Prostate gland (tissue), 2 donors: Measurements from ENCODE around the gene EIF6. TPM values are rescaled to one million over a fixed set of nuclear protein-coding genes. Genes with fewer than 3 reads are reported as not detected.

Source experiments
- DNase-seq: peaks from one replicate; pipeline ENCODE4 v3.0.0-alpha.2; 2019; ENCODE audit warnings: low spot score
- H3K27ac ChIP-seq, 2 donors: fragments of 200-600 bp; sonication (generic); 2 replicates each; pipeline ENCODE4 v1.5.1; 2017 to 2019
- H3K27me3 ChIP-seq: fragments of 200-600 bp; sonication (generic); replicated peaks from 2 replicates; pipeline ENCODE4 v1.5.1; 2019; ENCODE audit not compliant: insufficient read depth
- H3K36me3 ChIP-seq, 2 donors: fragments of 200-600 bp; sonication (generic); 1 replicate in 1 of 2; 2 replicates in 1 of 2; pipeline versions ENCODE4 v1.5.1 to v1.8.1; 2017 to 2019
- H3K4me1 ChIP-seq: fragments of 200-600 bp; sonication (generic); replicated peaks from 2 replicates; pipeline ENCODE4 v1.5.1; 2019
- H3K4me3 ChIP-seq, 2 donors: fragments of 200-600 bp; sonication (generic); 2 replicates each; pipeline ENCODE4 v1.5.1; 2017 to 2019
- H3K9me3 ChIP-seq: fragments of 200-600 bp; sonication (generic); 2 replicates; pipeline ENCODE4 v1.5.1; 2017
- POLR2A ChIP-seq: fragments of 450-650 bp; IDR thresholded peaks from one replicate; pipeline ENCODE4 v1.6.1; 2016; ENCODE audit warnings: antibody characterized with exemption, mild to moderate bottlenecking
- POLR2AphosphoS5 ChIP-seq: sonication (generic); formaldehyde crosslinking; IDR thresholded peaks from one replicate; pipeline ENCODE4 v1.6.1; 2017; ENCODE audit warnings: antibody characterized with exemption
- WGBS: methylation state at CpG from one replicate; pipeline ENCODE4 v1.1.5; 2018; 5-methylcytosine and 5-hydroxymethylcytosine counted together
- intact Hi-C: fragments of 100-400 bp; cut with DNase I; formaldehyde crosslinking; loops from one replicate; pipeline ENCODE4 v1.14.2; 2022
- total RNA-seq, 2 donors: library from RNA; depleted of rRNA; stranded (reverse); fragments of >200 nt; gene quantifications; one replicate each; pipeline ENCODE4 v1.1.0, GENCODE V29; 2016
- TF ChIP-seq, protein P1 (sequence below), 4 experiments: fragments of 200-600 bp in 2 of 4; fragments of 450-650 bp in 2 of 4; sonication (generic) in 2 of 4; IDR thresholded peaks; 1 replicate in 3 of 4; 2 replicates in 1 of 4; pipeline ENCODE4 v1.5.1; 2016 to 2019; ENCODE audit warnings: antibody characterized with exemption in 4 of 4, mild to moderate bottlenecking in 2 of 4, moderate library complexity in 2 of 4

Gene EIF6
- total RNA-seq, 2 donors from 2014 or later, result 78.2 to 93.9 TPM

DNA sequence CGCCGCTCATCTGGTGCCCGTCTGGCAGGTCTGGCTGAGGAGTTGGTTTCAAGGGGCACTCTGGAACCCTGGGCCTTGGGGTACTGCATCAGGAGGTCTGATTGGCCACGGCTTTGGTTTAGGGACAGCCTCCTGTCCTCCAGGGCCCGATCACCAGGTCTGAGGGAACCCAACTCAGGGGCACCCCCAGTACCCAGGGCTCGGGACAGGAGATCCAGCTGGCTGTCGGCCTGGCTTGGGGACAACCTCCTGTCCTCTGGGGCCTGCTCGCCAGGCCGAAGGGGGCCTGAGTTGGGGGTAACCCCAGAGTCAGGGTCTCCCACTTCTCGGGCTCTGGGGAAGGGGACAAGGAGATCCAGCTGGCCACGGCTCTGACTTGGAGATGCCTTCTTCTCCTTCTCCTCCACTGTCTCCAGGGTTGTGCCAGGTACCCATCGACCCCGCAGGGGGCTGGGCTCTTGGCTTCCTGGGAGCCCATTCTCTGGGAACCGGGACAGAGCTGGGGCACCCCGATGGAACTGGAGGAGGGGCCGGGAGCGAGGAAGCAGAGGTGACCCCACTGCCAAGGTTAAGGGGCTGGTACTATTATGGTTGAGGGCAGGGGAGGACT is 2.4 kb upstream of the EIF6 start:
- Histone ChIP-seq H3K4me3 (no peak overlapping the region), H3K4me1 (no peaks in the 10 kb centered on the region), H3K9me3 (no peaks in the 10 kb centered on the region), H3K36me3 (no peaks in the 10 kb centered on the region), H3K27me3 (no peaks in the 10 kb centered on the region), H3K27ac (no peak overlapping the region)
- WGBS, result 94% methylated on average over 13 of the region's 17 CpGs
- TF ChIP-seq, protein P1, sequence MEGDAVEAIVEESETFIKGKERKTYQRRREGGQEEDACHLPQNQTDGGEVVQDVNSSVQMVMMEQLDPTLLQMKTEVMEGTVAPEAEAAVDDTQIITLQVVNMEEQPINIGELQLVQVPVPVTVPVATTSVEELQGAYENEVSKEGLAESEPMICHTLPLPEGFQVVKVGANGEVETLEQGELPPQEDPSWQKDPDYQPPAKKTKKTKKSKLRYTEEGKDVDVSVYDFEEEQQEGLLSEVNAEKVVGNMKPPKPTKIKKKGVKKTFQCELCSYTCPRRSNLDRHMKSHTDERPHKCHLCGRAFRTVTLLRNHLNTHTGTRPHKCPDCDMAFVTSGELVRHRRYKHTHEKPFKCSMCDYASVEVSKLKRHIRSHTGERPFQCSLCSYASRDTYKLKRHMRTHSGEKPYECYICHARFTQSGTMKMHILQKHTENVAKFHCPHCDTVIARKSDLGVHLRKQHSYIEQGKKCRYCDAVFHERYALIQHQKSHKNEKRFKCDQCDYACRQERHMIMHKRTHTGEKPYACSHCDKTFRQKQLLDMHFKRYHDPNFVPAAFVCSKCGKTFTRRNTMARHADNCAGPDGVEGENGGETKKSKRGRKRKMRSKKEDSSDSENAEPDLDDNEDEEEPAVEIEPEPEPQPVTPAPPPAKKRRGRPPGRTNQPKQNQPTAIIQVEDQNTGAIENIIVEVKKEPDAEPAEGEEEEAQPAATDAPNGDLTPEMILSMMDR (IDR thresholded peaks at IDR 0.05), result no peak
- TF ChIP-seq POLR2A, result no peak
- intact Hi-C loops, result no loop called here
- no peak for DNase-seq

DNA sequence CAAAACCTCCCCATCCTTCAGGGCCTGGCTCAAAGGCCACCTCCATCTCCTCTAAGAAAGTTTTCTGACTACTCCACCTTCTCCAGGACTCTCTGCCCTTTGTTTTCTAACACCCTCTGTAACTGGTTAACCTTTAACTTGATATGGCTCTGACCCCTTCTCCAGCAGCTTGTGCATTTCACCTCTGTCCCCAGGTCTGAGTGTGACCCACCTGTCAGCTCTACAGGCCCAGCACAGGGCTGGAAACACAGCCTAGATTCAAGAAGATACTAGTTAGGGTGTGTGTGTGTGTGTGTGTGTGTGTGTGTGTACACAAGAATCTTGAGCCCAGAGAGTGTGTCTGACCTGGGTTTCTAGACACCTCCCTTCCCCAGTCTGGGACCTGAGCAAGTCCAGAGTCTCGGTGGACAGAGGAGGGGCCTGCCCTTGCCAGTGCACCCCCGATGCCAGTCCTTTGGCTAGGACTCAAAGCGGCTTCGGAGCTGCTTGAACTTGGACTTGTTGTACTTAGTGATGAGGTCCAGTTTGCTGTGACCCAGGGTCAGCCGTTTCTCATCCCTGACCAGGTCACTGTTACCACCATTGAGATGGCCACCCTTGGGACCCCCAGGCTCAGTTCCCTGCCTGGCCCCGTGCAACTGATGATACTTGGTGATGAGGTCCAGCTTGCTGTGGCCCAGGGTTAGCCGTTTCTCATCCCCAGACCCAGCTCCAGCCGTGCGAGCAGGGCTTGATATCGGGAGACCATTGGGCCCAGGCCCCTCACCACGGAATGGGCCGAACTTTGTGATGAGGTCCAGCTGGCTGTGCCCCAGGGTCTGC is 1.7 kb upstream of the EIF6 start:
- 88% methylated on average over 9 of the region's 12 CpGs for WGBS
- Histone ChIP-seq H3K9me3 (no peaks in the 10 kb centered on the region), H3K36me3 (no peaks in the 10 kb centered on the region), H3K4me3 (no peak overlapping the region), H3K27ac (no peak overlapping the region), H3K4me1 (no peaks in the 10 kb centered on the region), H3K27me3 (no peaks in the 10 kb centered on the region)
- intact Hi-C loops, result no loop called here
- DNase-seq, result no peak
- TF ChIP-seq POLR2A (no peak), POLR2AphosphoS5 (no peak)
- TF ChIP-seq, protein P1 (IDR thresholded peaks at IDR 0.05), result no peak

DNA sequence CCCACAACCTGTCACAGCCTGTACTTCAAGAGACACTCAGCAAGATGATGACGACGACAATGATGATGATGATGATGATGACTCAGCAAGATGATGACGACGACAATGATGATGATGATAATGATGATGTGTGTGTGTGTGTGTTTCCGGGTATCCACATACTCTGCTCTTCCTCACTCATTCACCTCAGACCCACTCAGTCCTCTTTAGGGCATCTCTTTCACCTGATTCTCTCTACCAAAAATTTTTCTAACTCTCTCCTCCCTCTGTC is 1.2 kb upstream of the EIF6 start:
- Histone ChIP-seq H3K4me3 (no peak overlapping the region), H3K9me3 (no peaks in the 10 kb centered on the region), H3K27ac (no peak overlapping the region), H3K36me3 (no peaks in the 10 kb centered on the region), H3K27me3 (no peaks in the 10 kb centered on the region), H3K4me1 (no peaks in the 10 kb centered on the region)
- DNase-seq, result no peak
- intact Hi-C loops, result no loop called here
- WGBS, result 71% methylated on average over 5 of the region's 5 CpGs
- no peak for TF ChIP-seq POLR2A
- TF ChIP-seq, protein P1 (IDR thresholded peaks at IDR 0.05), result no peak
- TF ChIP-seq POLR2AphosphoS5, result no peak

DNA sequence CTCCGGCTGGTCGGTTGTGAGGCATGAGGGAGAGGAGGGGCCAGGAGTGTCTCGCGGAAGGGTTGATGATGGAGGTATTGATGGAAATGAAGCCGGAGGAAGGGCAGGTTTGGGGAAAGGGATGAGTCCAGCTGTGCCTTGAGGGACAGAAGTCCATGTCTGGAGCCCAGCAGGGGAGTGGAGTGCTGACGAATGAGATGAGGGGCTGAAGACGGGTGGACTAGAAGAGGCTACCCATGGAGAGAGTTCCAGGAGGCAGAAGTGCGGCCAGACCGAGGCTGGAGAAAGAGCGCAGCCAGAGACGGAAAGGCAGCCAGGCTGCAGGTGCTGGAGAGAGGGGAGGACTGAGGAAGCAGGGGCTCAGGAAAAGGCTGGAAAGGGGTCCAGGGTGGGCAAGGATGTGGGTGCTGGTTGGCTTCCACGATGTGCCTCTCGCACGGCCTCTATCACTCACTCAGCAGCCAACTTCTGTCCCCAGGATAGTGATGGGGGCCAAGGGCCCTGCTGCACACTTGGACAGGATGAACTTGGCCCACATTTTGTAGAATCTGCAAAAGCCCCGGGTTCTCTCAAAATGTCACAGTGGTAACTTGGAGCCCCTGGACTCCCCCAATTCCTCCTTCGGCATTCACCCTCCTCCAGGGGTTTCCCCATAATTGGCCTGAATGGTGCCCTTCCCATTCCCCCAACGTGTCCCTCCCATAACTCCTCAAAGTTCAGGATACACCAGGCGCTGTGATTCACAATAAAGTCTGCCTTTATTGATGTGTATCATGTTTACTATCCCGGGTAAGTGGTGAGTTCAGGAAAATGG is 627 bp upstream of the EIF6 start:
- Histone ChIP-seq H3K4me3 (peak overlapping the region; percentile 66 to 87), H3K4me1 (no peaks in the 10 kb centered on the region), H3K27me3 (no peaks in the 10 kb centered on the region), H3K27ac (peak overlapping the region; percentile 71 to 80), H3K36me3 (no peaks in the 10 kb centered on the region), H3K9me3 (no peaks in the 10 kb centered on the region)
- 43% methylated on average over 19 of the region's 19 CpGs for WGBS
- DNase-seq, result no peak
- intact Hi-C loops, result no loop called here
- no peak for TF ChIP-seq POLR2AphosphoS5

DNA sequence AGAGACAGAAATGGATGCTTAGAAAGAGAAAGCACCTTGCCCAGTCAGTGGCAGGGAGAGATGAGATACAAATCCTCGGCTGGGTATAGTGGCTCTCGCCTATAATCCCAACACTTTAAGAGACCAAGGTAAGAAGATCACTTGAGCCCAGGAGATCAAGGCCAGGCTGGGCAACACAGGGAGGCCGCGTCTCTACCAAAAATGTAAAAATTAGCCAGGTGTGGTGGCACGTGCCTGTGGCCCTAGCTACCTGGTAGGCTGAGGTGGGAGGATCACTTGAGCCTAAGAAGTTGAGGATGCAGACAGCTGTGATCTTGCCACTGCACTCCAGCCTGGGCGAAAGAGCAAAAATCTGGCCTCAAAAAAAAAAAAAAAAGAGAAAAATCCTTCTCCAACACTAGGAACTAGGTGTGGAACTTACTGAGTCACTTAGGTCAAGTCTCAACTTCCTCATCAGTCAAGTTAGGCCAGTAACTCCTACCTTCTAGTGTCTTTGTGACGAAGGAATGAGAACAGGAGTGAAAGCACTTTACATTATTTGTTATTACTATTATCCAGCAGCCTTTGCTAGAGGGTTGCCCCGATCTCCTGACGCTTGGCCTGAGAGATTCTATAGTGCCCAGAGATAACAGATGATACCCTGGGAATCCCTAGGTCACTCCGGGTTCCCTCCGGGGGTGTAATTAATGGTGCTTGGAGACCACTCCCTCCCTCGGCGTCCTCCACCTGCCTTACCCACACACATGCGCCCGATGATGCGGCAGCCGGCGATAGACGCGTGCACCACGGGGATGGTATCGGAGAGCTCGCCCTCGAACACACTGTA is 918 bp downstream of the EIF6 start:
- intact Hi-C loops, result no loop called here
- no peak for TF ChIP-seq POLR2A
- TF ChIP-seq, protein P1 (IDR thresholded peaks at IDR 0.05), result no peak
- peak overlapping the region; percentile 71 to 80 for H3K27ac ChIP-seq
- H3K4me1 ChIP-seq, result no peaks in the 10 kb centered on the region
- WGBS, result 16% methylated on average over 24 of the region's 24 CpGs
- no peaks in the 10 kb centered on the region for H3K36me3 ChIP-seq
- no peaks in the 10 kb centered on the region for H3K27me3 ChIP-seq
- peak overlapping the region; percentile 66 to 87 for H3K4me3 ChIP-seq
- no peak for DNase-seq
- no peaks in the 10 kb centered on the region for H3K9me3 ChIP-seq
